Stimulated activated CD4-positive, alpha-beta T cell treated with anti-CD3 and anti-CD28 coated beads, Interleukin-15, amount 100 ng/mL, for 48 hours (primary cell): ENCODE data around the gene RAD51D.
A peak's percentile ranks its signal among the peaks of the same experiment; 100 is the strongest.
"Not testable (repeated sequence)": the region's sequence is repeated elsewhere in the genome, so short reads cannot be mapped to it uniquely, and the experiment has no call there.

ENCODE experiments used
- DNase-seq, 2 donors: peaks; one replicate each; pipeline ENCODE4 v3.0.0-alpha.2; 2020; ENCODE audit warnings: low read depth in 2 of 2

The RAD51D gene

DNA sequence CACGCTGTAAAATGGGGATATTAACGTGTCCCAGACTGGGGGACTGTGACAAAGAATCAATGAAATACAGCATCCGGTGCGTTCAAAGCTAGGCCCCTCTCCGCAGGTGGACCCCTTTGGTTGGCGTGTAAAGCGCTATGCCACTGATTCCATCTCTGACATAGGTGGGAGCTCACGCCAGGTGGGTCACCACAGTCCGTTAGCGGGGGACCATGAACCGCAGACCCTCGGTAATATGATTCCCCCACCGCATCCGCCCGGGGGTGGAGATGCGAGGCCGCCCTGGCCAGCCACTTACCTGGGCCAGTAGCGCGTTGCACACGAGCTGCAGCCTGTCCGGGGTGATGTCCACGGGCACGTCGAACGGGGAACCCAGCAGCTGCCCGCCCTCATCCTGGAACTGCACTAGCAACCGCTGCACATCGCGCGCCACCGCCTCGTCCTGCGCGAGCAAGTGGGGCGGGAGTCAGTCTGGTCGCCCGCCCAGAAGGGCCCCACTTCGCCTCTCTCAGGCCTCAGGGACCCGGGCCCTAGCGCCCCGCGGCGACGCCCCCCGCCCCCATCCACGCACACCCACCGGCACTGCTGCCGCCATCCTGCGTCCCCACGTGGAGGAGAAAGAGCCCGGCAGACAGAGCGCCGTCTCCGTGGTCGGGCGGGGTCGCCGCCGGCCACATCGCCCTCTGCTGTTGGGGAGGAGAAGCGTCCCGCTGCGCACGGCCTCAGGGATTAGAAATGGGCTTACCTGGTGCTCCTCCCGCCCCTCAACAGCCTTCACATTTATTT lies 22.2 kb upstream of the RAD51D start, which contains the start of gene NLE1:
TSS of gene NLE1 (minus strand) at position 623 of the 786 bp plus-strand sequence. CDS start at position 595, 28 bp downstream.
- peak; percentile 84 to 86 for DNase-seq

DNA sequence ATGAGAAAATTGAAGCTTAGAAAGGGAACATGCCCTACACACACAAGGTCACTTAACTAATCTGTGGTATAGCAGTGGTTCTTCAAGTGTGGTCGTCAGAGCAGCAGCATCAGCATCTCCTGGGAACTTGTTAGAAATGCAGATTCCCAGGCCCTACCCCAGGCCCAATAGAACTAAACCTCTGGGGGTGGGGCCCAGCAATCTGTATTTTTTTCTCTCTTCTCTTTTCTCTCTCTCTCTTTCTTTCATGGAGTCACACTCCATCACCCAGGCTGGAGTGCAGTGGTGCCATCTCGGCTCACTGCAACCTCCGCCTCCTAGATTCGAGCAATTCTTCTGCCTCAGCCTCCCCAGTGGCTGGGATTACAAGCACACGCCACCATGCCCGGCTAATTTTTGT lies 18.6 kb upstream of the RAD51D start:
- DNase-seq = no peak

DNA sequence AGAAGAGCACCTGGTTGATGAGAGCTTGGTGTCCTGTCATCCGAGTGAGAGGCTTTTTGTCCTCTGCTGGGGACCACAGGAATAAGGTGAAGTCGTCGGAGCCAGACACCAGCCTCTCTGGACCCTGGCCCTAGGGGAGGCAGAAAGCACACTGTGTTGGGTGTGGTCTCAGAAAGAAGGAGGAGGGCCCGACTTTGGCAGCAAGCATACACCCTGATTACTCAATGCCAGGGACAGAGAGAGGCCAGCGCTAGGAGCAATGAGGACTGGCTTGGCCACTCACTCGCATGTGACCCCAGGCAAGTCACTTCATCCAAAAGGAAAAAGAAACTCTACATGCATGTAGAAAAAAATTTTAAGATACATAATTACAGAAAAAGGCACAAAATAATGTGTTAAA lies 15.7 kb upstream of the RAD51D start:
- no peak for DNase-seq

DNA sequence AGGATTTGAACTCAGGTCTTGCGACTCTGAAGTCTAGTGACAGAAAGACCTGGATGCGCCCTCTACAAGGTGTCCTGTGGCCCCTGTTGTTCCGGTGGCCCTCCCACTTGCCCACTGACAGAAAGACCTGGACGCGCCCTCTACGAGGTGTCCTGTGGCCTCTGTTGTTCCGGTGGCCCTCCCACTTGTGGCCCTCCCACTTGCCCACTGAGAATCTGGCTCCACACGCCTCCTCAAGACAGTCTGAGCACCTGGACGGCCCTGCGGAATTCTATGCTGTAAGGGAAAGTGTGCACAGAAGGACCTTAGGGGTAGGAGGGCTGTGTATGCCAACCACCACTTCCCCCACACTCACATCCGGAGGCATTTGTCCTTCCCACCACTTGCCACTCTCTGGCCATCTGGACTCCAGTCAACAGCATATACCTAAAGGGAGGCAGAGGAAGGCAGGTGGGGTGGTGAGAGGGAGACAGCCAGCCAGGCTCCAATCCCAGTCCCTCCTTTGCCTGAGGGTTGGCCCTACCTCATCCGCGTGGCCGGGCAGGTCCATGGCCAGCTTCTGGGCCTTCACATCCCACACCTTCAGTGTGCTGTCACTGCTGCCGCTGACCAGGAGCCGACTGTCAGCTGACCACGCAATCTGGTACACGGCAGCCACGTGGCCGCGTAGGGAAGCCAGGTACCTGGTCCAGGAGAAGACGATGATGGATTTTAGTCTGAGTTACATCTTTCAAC lies 13.3 kb upstream of the RAD51D start:
- no peak for DNase-seq

DNA sequence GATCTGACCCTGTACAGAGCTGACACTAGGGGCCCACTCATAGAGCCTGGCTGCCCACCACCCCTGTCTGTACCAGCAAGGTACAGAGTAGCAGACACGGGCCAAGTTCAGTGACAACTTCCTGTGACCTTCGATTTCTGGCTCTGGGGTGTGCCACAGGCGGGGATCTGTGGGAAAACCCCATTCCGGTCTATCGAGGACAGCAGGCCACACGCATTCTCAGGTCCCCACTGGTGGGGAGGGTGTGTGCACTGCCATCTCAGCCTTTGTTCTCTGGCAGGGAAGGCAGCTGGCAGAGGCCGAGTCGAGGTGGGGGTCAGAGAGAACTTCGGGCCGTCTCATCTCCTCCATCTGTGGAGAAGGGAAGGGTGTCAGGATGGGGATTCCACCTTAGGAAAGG lies 12.4 kb upstream of the RAD51D start:
- no peak for DNase-seq

DNA sequence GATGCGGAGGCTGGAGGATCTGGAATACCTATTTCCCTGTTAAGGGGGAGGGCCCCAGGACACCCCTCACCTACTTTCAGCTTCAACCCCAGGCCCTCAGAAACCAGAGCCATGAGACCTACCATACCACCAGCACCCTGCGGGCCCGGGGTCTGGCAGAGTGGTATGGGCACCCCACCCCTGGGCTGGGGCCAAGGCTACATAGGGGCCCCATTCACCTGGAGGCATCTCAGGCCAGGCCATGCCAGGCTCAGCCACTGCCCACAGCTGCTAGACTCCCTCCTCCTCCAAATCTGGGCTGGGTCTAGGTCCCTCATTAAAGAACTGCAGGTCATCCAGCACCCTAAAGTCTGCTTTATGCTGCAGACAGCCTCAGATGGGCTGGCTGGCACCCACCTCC lies 10.7 kb upstream of the RAD51D start:
- no peak for DNase-seq

DNA sequence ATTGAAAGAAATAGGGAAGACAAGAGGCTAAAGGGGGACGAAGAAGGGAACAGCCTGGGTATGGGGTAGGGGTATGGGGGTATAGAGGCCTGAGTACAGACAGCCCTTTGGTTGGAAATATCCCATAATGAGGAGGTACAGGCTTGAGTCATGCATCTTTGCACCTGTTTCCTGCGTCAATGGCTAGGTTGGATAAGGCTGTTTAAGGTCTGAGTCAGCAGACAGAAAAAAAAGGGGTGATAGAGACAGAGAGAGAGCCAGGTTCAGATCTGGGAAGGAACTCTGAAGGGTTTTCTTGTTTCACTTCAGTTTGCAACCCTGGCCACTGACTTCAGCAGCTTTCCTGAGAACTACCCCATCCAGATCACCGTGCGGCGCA lies 10.3 kb upstream of the RAD51D start:
- DNase-seq = no peak

DNA sequence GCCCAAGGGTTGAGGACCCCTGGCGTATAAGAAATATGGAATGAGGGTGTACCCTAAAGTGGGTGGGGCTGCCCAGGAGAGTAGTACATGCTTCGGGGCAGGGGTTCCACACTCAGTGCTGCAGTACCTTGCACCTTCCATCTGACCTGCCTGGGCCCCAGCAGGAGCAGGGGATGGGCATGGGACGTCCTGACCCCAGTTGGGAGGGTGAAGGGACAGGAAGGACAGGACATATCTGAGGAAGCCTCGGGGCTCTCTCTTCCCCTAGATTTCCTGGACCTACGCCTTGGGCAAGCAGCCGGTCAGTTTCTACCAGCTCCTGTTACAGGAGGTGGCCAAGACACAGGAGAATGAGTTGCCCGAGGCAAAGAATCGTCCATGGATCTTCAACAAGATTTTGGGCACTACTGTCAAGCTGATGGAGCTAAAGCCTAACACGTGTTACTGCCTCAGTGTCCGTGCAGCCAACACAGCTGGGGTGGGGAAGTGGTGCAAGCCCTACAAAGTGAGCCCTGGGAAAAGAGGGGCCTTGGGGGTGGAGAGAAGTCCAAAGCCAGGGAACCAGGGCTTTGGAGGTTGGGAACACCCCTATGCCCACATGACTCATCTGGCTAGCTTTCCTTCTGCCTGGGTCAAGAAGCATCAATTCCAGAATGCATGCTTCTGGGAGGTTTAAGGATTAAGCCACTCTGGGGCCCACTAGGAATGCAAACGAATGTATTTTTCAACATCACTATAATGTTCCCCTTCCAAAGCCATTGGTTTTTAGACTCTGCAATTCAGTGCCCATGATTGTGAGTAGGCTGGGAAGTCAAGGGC lies 9.7 kb upstream of the RAD51D start:
- DNase-seq = no peak

DNA sequence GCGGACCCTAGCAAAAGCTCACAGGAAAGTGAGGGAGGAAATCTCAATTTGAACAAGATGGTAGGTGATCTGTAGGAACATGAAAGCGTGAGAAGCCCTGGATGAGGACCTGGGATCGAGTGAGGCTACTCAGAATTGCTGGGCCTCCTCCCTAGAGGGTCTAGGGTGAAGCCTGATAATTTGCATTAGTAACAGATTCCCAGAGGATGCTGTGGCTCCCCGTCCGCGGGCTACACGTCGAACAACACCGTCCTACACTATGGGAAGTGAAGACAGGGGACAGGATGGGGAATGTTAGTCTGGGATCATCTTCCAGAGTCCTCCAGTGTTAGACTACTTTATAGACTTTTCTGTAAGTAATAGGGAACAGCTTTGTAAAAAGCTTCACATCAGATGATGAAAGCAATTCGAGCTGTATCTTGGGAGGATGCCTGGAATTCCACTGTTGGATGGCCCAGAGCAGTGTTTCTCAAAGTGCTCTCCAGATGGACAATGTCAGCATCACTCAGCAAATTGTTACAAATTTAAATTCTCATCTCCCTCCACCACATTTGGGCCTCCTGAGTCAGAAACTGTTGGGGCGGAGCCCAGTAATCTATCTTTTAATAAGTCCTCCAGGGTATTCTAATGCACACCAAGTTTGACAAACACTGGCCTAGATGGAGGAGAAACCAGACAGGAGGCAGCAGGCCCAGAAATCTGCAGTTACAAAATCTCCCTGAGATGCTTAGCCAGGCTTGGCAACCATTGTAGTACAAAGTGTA lies 8.3 kb upstream of the RAD51D start:
- no peak for DNase-seq

DNA sequence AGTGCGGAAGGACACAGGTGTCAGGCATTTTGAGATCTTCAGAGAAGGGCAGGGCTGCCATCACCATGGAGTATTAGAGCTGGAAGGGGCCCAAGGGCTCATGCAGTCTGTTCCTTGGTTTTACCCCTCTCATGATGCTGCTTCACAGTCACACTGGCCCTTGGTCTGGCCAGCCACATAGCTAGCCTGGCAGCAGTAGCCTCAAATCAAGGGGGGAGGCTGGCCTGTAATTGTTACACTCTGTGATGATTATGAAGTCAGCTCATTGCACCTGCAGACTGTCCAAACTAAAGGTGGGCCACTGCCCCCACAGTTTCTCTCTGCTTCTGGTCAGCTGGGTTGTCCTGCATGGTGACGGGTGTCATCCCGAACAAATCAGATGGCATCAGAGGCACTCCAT lies 1.7 kb upstream of the RAD51D start, which contains the start of gene FNDC8:
TSS of gene FNDC8 (plus strand) at position 301 of the 400 bp plus-strand sequence. CDS start at position 380, 79 bp downstream.
- DNase-seq = no peak

DNA sequence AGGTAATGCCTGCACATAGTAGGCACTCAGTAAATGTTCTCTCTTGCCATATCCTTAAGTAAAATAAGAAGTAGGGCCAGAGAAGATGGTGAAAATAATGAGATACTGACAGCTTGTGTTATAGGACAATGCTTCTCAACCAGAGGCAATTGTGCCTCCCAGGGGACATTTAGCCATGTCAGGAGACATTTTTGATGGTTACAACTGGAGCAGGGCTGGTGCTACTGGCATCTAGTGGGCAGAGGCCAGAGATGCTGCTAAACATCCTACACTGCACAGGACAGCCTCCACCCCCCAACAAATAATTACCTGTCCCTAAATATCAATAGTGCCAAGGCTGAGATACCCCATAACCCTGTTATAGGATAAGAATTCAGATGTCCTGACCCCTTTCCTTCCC lies 1.7 kb downstream of the RAD51D start:
- DNase-seq = no peak

DNA sequence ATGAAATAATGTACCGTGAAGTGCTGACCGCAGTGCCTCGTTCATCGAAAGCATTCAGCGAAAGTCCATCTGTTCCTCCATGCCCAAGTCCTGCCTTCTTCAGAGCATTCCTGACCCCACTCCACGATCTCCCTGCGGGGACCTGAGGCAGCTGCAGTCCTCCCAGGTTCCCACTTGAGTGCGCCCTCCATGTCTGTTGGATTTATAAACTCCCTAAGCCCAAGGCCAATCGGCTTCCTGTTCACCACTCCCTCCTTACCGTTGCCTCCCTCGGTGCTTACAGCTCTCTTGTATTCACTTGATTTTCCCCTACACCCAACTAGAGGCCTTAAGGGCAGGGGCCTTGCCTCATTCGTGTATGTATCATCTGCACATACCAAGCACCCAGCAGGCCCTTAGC lies 2.8 kb downstream of the RAD51D start:
- no peak for DNase-seq

DNA sequence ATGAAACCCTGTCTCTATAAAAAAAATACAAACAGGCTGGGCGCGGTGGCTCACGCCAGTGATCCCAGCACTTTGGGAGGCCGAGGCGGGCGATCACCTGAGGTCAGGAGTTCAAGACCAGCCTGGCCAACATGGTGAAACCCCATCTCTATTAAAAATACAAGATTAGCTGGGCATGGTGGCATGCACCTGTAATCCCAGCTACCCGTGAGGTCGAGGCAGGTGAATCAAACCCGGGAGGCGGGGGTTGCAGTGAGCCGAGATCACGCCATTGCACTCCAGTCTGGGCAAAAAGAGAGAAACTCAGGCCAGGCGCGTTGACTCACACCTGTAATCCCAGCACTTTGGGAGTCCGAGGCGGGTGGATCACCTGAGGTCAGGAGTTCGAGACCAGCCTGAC lies 8.9 kb downstream of the RAD51D start:
- DNase-seq = not testable (repeated sequence)

DNA sequence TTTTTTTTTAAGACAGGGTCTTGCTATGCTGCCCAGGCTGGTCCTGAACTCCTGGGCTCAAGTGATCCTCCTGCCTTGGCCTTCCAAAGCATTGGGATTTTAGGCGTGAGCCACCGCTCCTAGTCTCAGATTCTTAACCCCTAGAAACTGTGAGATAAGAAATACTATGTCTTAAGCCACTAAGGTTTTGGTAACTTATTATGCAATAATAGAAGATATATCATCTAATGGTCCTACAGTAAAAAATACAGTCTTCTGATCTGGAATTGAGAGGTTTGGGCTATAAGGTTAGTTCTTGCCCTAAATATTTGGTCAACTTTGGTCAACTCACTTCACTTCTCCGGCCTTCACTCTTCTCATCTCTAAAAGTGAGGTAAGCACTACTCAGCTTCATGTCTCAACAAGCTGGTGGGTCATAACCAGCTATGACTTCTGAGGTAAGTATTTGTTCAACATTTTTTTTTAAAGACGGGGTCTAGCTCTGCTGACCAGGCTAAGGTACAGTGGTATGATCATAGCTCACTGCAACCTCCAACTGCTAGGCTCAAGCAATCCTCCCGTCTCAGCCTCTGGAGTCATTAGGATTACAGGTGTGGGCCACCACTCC lies 14.7 kb downstream of the RAD51D start:
- no peak for DNase-seq

DNA sequence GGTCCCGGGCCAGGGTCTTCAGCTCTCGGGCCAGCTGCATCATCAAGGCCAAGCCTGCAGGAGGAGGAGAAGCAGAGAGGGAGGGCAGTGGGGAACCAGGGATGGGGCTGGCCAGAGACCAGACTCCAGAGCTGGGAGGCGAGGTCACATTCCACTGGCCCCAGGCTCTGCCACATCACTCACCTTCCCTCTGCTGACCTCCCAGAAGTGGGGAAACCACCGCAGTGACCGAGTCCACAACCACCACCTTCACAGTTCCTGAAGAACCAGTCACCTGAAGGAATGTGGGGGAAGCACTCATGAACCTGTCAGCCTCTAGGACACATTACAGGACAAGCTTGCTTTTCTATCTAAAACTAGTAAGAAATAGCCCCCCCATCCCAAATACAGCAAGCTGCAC lies 16.4 kb downstream of the RAD51D start:
- no peak for DNase-seq

DNA sequence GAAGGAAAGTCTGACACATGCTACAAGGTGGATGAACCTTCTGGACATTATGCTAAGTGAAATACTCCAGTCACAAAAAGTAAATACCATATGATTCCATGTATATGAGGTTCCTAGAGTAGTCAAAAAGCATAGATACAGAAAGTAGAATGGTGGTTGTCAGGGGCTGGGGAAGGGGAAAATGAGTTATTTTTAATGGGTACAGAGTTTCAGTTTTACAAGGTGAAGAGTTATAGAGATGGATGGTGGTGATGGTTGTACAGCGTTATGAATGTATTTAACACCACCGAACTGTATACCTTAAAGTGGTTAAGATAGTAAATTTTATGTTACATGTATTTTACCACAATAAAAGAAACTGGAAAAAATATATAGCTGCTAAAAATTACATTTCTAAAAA lies 17.9 kb downstream of the RAD51D start:
- no peak for DNase-seq

DNA sequence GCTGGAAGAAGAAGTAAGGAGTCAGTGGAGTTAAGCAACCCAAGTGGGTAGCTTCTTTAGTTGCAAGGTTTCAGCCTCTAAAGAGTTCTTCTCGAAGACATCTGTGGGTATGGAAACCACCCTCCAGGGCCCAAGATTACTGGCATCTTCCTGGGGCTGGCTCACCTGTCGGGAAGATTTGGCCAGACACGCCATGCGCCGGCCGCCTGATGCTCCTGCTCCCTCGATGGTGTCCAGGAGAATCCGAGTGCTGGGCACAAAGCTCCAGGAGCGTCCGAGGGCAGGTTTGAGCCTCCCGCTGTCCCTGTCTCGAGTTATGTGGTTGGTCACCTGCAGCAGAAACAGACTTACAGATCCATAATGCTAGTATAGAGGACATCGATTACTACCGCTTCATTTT lies 18.6 kb downstream of the RAD51D start:
- no peak for DNase-seq

DNA sequence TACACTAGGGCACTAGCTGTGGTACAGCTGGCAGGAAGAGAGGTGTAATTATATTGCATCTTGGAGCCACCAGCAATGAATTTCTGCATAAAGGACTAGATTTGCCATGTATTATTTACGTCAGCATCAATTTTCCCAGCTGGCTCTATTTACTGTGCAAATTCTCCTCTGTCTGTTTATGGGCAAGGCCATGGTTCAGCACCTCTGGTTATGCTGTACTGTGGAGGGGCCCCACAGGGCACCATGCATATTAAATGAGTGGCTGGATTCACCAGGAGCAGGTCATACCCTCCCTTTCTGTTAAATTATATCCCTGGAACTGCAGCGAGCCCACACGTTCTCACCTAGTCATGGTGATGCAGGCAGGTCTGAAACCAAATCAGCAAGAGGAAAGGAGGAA lies 19.8 kb downstream of the RAD51D start:
- DNase-seq = no peak

DNA sequence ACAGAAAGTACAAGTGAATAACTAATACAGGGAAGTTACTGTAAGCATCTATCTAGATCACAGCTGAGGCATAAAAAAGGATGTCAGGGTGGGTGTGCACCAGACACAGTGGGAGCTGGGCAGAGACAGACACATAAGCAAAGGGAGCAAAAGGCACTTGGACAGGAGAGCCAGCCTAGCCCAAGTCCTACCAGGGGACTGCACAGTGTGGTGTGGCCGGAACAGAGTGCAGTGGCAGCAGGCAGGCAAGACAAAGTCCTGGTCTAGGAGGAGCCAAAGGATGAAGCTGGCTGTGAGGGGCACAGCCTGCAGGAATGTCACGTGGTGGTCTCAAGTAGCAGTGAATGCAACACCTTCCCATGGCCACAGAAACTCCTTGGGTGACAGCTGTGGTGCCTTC lies 21.9 kb downstream of the RAD51D start:
- no peak for DNase-seq

DNA sequence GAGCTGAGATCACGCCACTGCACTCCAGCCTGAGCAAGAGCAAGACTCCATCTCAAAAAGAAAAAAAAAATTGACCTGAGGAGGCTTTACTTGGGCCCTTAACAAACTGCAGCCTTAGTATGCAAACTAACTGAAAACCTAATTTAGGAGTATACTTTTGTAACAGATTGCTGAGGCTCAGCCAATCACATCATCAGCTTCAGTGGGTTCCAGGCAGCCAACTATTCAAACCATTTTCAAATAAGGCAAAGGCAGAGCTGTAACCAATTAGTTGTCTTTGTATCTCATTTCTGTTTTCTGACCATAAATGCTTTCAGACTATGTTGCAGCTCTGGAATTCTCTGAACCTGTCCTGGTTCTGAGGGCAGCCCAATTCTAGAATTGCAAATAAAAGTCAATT lies 23.9 kb downstream of the RAD51D start:
- no peak for DNase-seq

DNA sequence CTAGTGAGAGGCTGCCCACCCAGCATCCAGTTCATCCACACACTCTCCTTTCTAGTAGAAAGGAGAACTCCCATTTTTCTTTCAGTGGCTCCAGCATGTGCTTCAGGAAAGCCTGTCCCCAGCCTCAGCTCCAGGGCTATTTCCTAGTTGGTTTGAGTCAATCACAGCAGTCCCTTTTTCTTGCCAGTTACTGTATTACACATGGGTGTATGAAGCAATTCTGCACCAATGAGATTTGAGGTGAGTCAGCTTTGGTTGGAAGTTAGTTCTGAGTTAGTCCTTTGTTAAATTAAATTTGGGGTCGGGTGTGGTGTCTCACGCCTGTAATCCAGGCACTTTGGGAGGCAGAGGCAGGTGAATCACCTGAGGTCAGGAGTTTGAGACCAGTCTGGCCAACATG lies 24.8 kb downstream of the RAD51D start:
- no peak for DNase-seq
